Caco-2 (cell line): Measurements from ENCODE around the gene TTLL4. TPM values are rescaled to one million over a fixed set of nuclear protein-coding genes. Genes with fewer than 3 reads are reported as not detected.

Experiments used
- BruUV-seq: library from RNA; stranded (reverse); fragments of 400-500 nt; replicated peaks from 2 replicates; lab custom pipeline; 2021; lab: Mats Ljungman, UMichigan
- CTCF ChIA-PET: fragments of 300-600 bp; sonication (Branson Sonifier 250); formaldehyde crosslinking; loops from one replicate; lab custom pipeline; 2022; ENCODE audit warnings: antibody characterized with exemption; lab: Charles Lee
- POLR2A ChIA-PET: fragments of 300-600 bp; sonication (Branson Sonifier 250); formaldehyde crosslinking; loops from one replicate; lab custom pipeline; 2022; ENCODE audit warnings: antibody characterized with exemption; lab: Charles Lee
- DNase-seq, 2 experiments: peaks; one replicate each; pipeline versions ENCODE4 v3.0.0 to v3.0.0-alpha.2; 2020 to 2022
- H3K27me3 ChIP-seq: replicated peaks from 2 replicates; pipeline ENCODE4 v1.6.0; 2011; ENCODE audit warnings: low read length; ENCODE audit not compliant: control insufficient read depth, insufficient read depth
- H3K36me3 ChIP-seq: 2 replicates; pipeline ENCODE4 v1.5.1; 2011; ENCODE audit warnings: low read length; ENCODE audit not compliant: control insufficient read depth, insufficient read depth
- H3K4me1 ChIP-seq: fragments of 250-450 bp; sonication (Bioruptor Pico); 2 replicates; pipeline ENCODE4 v1.5.1; 2020; ENCODE audit warnings: mild to moderate bottlenecking
- H3K4me3 ChIP-seq: 2 replicates; pipeline ENCODE4 v1.5.1; 2011; ENCODE audit warnings: low read depth, mild to moderate bottlenecking, control low read depth, low read length
- H3K9me3 ChIP-seq: fragments of 250-450 bp; sonication (Bioruptor Pico); 2 replicates; pipeline ENCODE4 v1.5.1; 2020; ENCODE audit warnings: mild to moderate bottlenecking, moderate library complexity
- H3K27ac Mint-ChIP-seq: one replicate; pipeline ENCODE4 v1.8.0; 2022; ENCODE audit warnings: mixed read lengths; ENCODE audit not compliant: unreplicated experiment
- H3K27me3 Mint-ChIP-seq: one replicate; pipeline ENCODE4 v1.8.0; 2022; ENCODE audit warnings: mixed read lengths; ENCODE audit not compliant: insufficient read depth, unreplicated experiment
- H3K36me3 Mint-ChIP-seq: one replicate; pipeline ENCODE4 v1.8.0; 2022; ENCODE audit warnings: mild to moderate bottlenecking, mixed read lengths; ENCODE audit not compliant: insufficient read depth, unreplicated experiment
- H3K4me1 Mint-ChIP-seq: one replicate; pipeline ENCODE4 v1.8.0; 2022; ENCODE audit warnings: low read depth, mixed read lengths; ENCODE audit not compliant: unreplicated experiment
- H3K4me3 Mint-ChIP-seq: one replicate; pipeline ENCODE4 v1.8.0; 2022; ENCODE audit warnings: mild to moderate bottlenecking, moderate library complexity, mixed read lengths; ENCODE audit not compliant: unreplicated experiment
- H3K9me3 Mint-ChIP-seq: one replicate; pipeline ENCODE4 v1.8.0; 2022; ENCODE audit warnings: mixed read lengths; ENCODE audit not compliant: unreplicated experiment
- intact Hi-C: fragments of 100-400 bp; cut with micrococcal nuclease; formaldehyde crosslinking; loops from one replicate; pipeline ENCODE4 v1.10.0; 2022; ENCODE audit not compliant: unreplicated experiment
- total RNA-seq: library from RNA; stranded (reverse); gene quantifications from 2 replicates; pipeline ENCODE4 v1.2.3, GENCODE V29; 2022
- TF ChIP-seq, protein P1 (sequence below), 2 experiments: fragments of 200-600 bp in 1 of 2; IDR thresholded peaks; 1 replicate in 1 of 2; 2 replicates in 1 of 2; pipeline versions ENCODE4 v1.5.1 to v1.8.0; 2011 to 2022; ENCODE audit warnings: antibody characterized with exemption in 1 of 2, control low read depth in 1 of 2, inconsistent platforms in 1 of 2, low read depth in 1 of 2, low read length in 1 of 2, mild to moderate bottlenecking in 1 of 2, moderate library complexity in 1 of 2; ENCODE audit not compliant: insufficient read depth in 1 of 2, severe bottlenecking in 1 of 2, unreplicated experiment in 1 of 2

TTLL4 gene
- total RNA-seq, 1 experiment from 2014 or later, result 86.6 TPM

GRCh38 chr2:218786133-218786532 lies 75.5 kb downstream of the TTLL4 start:
- H3K4me1 ChIP-seq, result 0 out of 2 replicates have a peak, but pooled peaks cover 7% of the 10 kb centered on the region
- CTCF ChIA-PET, result no interaction called here
- no peaks in the 10 kb centered on the region for H3K9me3 ChIP-seq
- H3K4me3 ChIP-seq, result no peak overlapping the region
- Mint-ChIP-seq H3K27ac (no peak overlapping the region), H3K4me3 (no peak overlapping the region), H3K36me3 (no peaks in the 10 kb centered on the region), H3K9me3 (no peaks in the 10 kb centered on the region), H3K27me3 (no peaks in the 10 kb centered on the region), H3K4me1 (peaks cover 24% of the 10 kb centered on the region)
- POLR2A ChIA-PET, result no interaction called here
- no peaks in the 10 kb centered on the region for H3K27me3 ChIP-seq
- BruUV-seq, result no TSS peak
- TF ChIP-seq, protein P1, sequence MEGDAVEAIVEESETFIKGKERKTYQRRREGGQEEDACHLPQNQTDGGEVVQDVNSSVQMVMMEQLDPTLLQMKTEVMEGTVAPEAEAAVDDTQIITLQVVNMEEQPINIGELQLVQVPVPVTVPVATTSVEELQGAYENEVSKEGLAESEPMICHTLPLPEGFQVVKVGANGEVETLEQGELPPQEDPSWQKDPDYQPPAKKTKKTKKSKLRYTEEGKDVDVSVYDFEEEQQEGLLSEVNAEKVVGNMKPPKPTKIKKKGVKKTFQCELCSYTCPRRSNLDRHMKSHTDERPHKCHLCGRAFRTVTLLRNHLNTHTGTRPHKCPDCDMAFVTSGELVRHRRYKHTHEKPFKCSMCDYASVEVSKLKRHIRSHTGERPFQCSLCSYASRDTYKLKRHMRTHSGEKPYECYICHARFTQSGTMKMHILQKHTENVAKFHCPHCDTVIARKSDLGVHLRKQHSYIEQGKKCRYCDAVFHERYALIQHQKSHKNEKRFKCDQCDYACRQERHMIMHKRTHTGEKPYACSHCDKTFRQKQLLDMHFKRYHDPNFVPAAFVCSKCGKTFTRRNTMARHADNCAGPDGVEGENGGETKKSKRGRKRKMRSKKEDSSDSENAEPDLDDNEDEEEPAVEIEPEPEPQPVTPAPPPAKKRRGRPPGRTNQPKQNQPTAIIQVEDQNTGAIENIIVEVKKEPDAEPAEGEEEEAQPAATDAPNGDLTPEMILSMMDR (IDR thresholded peaks at IDR 0.05; ENCODE audit: insufficient read depth in 1 of 2, low read depth in 1 of 2, low read length in 1 of 2, severe bottlenecking in 1 of 2, unreplicated experiment in 1 of 2), result no peak
- no peaks in the 10 kb centered on the region for H3K36me3 ChIP-seq
- intact Hi-C loops, result no loop called here
- DNase-seq, result no peak

- POLR2A ChIA-PET, result no interaction called here
- intact Hi-C loops, result no loop called here
- no peak for DNase-seq
These were observed 78.1 kb downstream of the TTLL4 start for GRCh38 chr2:218788529-218789255.

DNA sequence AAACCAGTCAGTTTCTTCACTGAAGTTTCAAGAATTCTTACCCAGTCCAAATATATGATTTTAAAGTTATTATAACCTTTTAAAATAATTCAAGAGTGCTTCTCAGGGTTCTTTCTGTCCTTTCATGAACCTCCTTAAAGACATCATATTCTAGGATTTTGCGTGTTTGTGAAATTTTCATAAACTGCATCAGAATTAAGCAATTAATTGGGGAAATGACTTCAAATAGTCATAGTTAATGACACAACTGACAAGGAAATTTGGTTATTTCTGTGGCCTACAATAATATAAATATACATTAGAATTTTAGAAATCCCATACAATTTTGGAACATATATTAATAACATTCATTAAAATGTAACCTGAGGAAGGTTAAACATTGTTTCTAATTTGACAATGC lies 81.8 kb downstream of the TTLL4 start:
- TF ChIP-seq, protein P1 (IDR thresholded peaks at IDR 0.05; ENCODE audit: insufficient read depth in 1 of 2, low read depth in 1 of 2, low read length in 1 of 2, severe bottlenecking in 1 of 2, unreplicated experiment in 1 of 2), result no peak

More at GRCh38 chr2:218788529-218789255, 78.1 kb downstream of the TTLL4 start:
- H3K4me3 Mint-ChIP-seq, result no peak overlapping the region
- 0 out of 2 replicates have a peak, but pooled peaks cover 4% of the 10 kb centered on the region for H3K4me1 ChIP-seq
- no peaks in the 10 kb centered on the region for H3K36me3 ChIP-seq
- H3K27ac Mint-ChIP-seq, result no peak overlapping the region
- no peaks in the 10 kb centered on the region for H3K27me3 ChIP-seq
- no peak overlapping the region for H3K4me3 ChIP-seq
- H3K9me3 ChIP-seq, result no peaks in the 10 kb centered on the region
- CTCF ChIA-PET, result no interaction called here
- TF ChIP-seq, protein P1 (IDR thresholded peaks at IDR 0.05; ENCODE audit: insufficient read depth in 1 of 2, low read depth in 1 of 2, low read length in 1 of 2, severe bottlenecking in 1 of 2, unreplicated experiment in 1 of 2), result no peak
- H3K27me3 Mint-ChIP-seq, result no peaks in the 10 kb centered on the region
- no peaks in the 10 kb centered on the region for H3K36me3 Mint-ChIP-seq
- peaks cover 10% of the 10 kb centered on the region for H3K4me1 Mint-ChIP-seq
- no peaks in the 10 kb centered on the region for H3K9me3 Mint-ChIP-seq
- BruUV-seq, result no TSS peak

More for the DNA sequence above, 81.8 kb downstream of the TTLL4 start:
- H3K36me3 Mint-ChIP-seq, result no peaks in the 10 kb centered on the region
- ChIA-PET CTCF (no interaction called here), POLR2A (no interaction called here)
- intact Hi-C loops, result no loop called here
- no TSS peak for BruUV-seq
- H3K4me1 Mint-ChIP-seq, result peaks cover 5% of the 10 kb centered on the region
- H3K9me3 Mint-ChIP-seq, result no peaks in the 10 kb centered on the region
- Histone ChIP-seq H3K9me3 (no peaks in the 10 kb centered on the region), H3K27me3 (no peaks in the 10 kb centered on the region), H3K36me3 (no peaks in the 10 kb centered on the region), H3K4me1 (no peaks in the 10 kb centered on the region), H3K4me3 (no peak overlapping the region)
- no peak overlapping the region for H3K27ac Mint-ChIP-seq
- DNase-seq, result no peak
- H3K27me3 Mint-ChIP-seq, result no peaks in the 10 kb centered on the region
- no peak overlapping the region for H3K4me3 Mint-ChIP-seq
